SK-N-MC (cell line): ENCODE results near the gene KLK6.

ENCODE experiments used
- EZH2 ChIP-seq: fragments of 200-600 bp; sonication (generic); IDR thresholded peaks from one replicate; pipeline ENCODE4 v1.6.1; 2017; ENCODE audit warnings: antibody characterized with exemption
- FOXP2 ChIP-seq: optimal IDR thresholded peaks from 2 replicates; pipeline ENCODE3; 2011; ENCODE audit warnings: mild to moderate bottlenecking, moderate library complexity; ENCODE audit not compliant: insufficient read depth; ENCODE audit errors: extremely low read length, control extremely low read depth
- POLR2AphosphoS5 ChIP-seq: IDR thresholded peaks from 2 replicates; pipeline ENCODE4 v1.6.1; 2012; ENCODE audit warnings: mild to moderate bottlenecking, low read depth, low read length, borderline replicate concordance

GRCh38 chr19:50979758-50980157 is 10.4 kb upstream of the KLK6 start:
- TF ChIP-seq POLR2AphosphoS5 (no peak), EZH2 (no peak), FOXP2 (no peak)
